Measurements from ENCODE around the gene VPS8. TPM values are rescaled to one million over a fixed set of nuclear protein-coding genes. Genes with fewer than 3 reads are reported as not detected.

VPS8 gene
- total and polyA plus RNA-seq, 4 donors, result 4.2 to 34.9 (median 22.9) TPM

DNA sequence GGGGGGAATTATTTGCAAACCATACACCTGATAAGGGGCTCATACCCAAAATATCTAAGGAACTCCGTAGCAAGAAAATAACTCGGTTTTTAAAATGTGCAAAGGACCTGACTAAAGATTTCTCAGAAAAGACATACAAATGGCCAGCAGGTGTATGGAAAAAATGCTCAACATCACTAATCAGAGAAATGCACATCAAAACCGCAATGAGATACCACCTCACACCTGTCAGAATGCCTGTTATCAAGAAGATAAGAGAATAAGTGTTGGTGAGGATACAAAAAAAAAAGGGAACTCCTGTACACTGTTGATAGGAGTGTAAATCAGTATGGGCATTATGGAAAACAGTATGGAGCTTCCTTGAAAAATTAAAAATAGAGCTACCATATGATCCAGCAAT is 251.5 kb downstream of the VPS8 start:
- H3K36me3 ChIP-seq (ENCODE audit: control insufficient read depth in 4 of 4, insufficient read depth in 3 of 4, low read depth in 1 of 4, low read length in 3 of 4), result no peaks in the 10 kb centered on the region
- H3K4me3 ChIP-seq (ENCODE audit: low read depth in 1 of 3, low read length in 3 of 3), result no peak overlapping the region
- no peak for TF ChIP-seq TAF1 (conservative IDR thresholded peaks at IDR 0.05)
- TF ChIP-seq, protein P1, sequence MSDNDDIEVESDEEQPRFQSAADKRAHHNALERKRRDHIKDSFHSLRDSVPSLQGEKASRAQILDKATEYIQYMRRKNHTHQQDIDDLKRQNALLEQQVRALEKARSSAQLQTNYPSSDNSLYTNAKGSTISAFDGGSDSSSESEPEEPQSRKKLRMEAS (IDR thresholded peaks at IDR 0.05), result no peak
- TF ChIP-seq, protein P2, sequence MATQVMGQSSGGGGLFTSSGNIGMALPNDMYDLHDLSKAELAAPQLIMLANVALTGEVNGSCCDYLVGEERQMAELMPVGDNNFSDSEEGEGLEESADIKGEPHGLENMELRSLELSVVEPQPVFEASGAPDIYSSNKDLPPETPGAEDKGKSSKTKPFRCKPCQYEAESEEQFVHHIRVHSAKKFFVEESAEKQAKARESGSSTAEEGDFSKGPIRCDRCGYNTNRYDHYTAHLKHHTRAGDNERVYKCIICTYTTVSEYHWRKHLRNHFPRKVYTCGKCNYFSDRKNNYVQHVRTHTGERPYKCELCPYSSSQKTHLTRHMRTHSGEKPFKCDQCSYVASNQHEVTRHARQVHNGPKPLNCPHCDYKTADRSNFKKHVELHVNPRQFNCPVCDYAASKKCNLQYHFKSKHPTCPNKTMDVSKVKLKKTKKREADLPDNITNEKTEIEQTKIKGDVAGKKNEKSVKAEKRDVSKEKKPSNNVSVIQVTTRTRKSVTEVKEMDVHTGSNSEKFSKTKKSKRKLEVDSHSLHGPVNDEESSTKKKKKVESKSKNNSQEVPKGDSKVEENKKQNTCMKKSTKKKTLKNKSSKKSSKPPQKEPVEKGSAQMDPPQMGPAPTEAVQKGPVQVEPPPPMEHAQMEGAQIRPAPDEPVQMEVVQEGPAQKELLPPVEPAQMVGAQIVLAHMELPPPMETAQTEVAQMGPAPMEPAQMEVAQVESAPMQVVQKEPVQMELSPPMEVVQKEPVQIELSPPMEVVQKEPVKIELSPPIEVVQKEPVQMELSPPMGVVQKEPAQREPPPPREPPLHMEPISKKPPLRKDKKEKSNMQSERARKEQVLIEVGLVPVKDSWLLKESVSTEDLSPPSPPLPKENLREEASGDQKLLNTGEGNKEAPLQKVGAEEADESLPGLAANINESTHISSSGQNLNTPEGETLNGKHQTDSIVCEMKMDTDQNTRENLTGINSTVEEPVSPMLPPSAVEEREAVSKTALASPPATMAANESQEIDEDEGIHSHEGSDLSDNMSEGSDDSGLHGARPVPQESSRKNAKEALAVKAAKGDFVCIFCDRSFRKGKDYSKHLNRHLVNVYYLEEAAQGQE (IDR thresholded peaks at IDR 0.05), result no peak
- TF ChIP-seq, protein P3, sequence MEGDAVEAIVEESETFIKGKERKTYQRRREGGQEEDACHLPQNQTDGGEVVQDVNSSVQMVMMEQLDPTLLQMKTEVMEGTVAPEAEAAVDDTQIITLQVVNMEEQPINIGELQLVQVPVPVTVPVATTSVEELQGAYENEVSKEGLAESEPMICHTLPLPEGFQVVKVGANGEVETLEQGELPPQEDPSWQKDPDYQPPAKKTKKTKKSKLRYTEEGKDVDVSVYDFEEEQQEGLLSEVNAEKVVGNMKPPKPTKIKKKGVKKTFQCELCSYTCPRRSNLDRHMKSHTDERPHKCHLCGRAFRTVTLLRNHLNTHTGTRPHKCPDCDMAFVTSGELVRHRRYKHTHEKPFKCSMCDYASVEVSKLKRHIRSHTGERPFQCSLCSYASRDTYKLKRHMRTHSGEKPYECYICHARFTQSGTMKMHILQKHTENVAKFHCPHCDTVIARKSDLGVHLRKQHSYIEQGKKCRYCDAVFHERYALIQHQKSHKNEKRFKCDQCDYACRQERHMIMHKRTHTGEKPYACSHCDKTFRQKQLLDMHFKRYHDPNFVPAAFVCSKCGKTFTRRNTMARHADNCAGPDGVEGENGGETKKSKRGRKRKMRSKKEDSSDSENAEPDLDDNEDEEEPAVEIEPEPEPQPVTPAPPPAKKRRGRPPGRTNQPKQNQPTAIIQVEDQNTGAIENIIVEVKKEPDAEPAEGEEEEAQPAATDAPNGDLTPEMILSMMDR (IDR thresholded peaks at IDR 0.05; ENCODE audit: low read depth, low read length, missing input control), result no peak
- H3K27me3 ChIP-seq (ENCODE audit: control insufficient read depth in 4 of 4, insufficient read depth in 4 of 4, low read length in 3 of 4), result no peaks in the 10 kb centered on the region
- 90% methylated on average over 3 of the region's 3 CpGs for WGBS
- H3K4me1 ChIP-seq (ENCODE audit: control insufficient read depth in 4 of 4, insufficient read depth in 4 of 4, low read length in 3 of 4), result no peaks in the 10 kb centered on the region
- H3K27ac ChIP-seq (ENCODE audit: low read depth in 1 of 2, low read length in 2 of 2), result no peak overlapping the region
- H3K9ac ChIP-seq (ENCODE audit: low read depth in 1 of 2, low read length in 2 of 2), result no peak overlapping the region
- DNase-seq (ENCODE audit: low spot score), result no peak
- H3K9me3 ChIP-seq (ENCODE audit: control insufficient read depth in 4 of 4, low read length in 3 of 4), result no peaks in the 10 kb centered on the region

DNA sequence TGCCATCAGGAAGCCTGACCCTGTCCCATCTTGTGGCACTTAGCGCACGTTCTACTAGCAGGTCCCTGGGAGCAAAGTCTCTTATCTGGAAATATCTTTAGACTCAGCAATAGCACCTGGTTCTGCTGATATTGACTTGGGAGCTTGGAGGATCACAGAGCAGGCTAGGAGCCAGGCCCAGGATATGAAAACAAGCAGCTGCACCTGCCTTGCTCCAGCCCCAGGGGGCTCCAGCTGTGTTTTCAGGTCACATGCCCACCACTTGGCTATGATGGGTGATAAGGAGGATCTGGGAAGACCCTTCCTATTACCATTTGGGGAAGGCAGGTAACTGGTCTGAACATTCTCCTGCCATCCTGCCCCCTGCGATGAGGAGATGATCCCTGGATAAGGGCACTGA is 253.1 kb downstream of the VPS8 start:
- TF ChIP-seq, protein P4, sequence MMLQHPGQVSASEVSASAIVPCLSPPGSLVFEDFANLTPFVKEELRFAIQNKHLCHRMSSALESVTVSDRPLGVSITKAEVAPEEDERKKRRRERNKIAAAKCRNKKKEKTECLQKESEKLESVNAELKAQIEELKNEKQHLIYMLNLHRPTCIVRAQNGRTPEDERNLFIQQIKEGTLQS (IDR thresholded peaks at IDR 0.05), result no peak
- TF ChIP-seq JUND (IDR thresholded peaks at IDR 0.05) (no peak), YY1 (IDR thresholded peaks at IDR 0.05) (no peak), EGR1 (IDR thresholded peaks at IDR 0.05; ENCODE audit: low read depth in 2 of 2) (no peak), FOXA2 (IDR thresholded peaks at IDR 0.05) (no peak), TAF1 (conservative IDR thresholded peaks at IDR 0.05) (no peak), HNF4G (IDR thresholded peaks at IDR 0.05) (no peak), RAD21 (IDR thresholded peaks at IDR 0.05) (no peak), FOXA1 (IDR thresholded peaks at IDR 0.05) (no peak), GABPA (IDR thresholded peaks at IDR 0.05 in 1 of 2, conservative IDR thresholded peaks at IDR 0.05 in 1 of 2) (no peak), NR2F2 (IDR thresholded peaks at IDR 0.05) (no peak), SP1 (IDR thresholded peaks at IDR 0.05) (no peak), RXRA (IDR thresholded peaks at IDR 0.05) (no peak), HNF4A (conservative IDR thresholded peaks at IDR 0.05) (no peak)
- TF ChIP-seq, protein P5, sequence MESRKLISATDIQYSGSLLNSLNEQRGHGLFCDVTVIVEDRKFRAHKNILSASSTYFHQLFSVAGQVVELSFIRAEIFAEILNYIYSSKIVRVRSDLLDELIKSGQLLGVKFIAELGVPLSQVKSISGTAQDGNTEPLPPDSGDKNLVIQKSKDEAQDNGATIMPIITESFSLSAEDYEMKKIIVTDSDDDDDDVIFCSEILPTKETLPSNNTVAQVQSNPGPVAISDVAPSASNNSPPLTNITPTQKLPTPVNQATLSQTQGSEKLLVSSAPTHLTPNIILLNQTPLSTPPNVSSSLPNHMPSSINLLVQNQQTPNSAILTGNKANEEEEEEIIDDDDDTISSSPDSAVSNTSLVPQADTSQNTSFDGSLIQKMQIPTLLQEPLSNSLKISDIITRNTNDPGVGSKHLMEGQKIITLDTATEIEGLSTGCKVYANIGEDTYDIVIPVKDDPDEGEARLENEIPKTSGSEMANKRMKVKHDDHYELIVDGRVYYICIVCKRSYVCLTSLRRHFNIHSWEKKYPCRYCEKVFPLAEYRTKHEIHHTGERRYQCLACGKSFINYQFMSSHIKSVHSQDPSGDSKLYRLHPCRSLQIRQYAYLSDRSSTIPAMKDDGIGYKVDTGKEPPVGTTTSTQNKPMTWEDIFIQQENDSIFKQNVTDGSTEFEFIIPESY (IDR thresholded peaks at IDR 0.05), result no peak
- TF ChIP-seq, protein P1 (IDR thresholded peaks at IDR 0.05), result no peak
- TF ChIP-seq, protein P3 (IDR thresholded peaks at IDR 0.05; ENCODE audit: low read depth, low read length, missing input control), result no peak
- TF ChIP-seq, protein P2 (IDR thresholded peaks at IDR 0.05), result no peak
- no peak overlapping the region for H3K27ac ChIP-seq (ENCODE audit: low read depth in 1 of 2, low read length in 2 of 2)
- no peak overlapping the region for H3K4me3 ChIP-seq (ENCODE audit: low read depth in 1 of 3, low read length in 3 of 3)
- H3K36me3 ChIP-seq (ENCODE audit: control insufficient read depth in 4 of 4, insufficient read depth in 3 of 4, low read depth in 1 of 4, low read length in 3 of 4), result no peaks in the 10 kb centered on the region
- H3K9me3 ChIP-seq (ENCODE audit: control insufficient read depth in 4 of 4, low read length in 3 of 4), result no peaks in the 10 kb centered on the region
- no peaks in the 10 kb centered on the region for H3K27me3 ChIP-seq (ENCODE audit: control insufficient read depth in 4 of 4, insufficient read depth in 4 of 4, low read length in 3 of 4)
- WGBS, result 90% methylated on average over 3 of the region's 3 CpGs
- no peaks in the 10 kb centered on the region for H3K4me1 ChIP-seq (ENCODE audit: control insufficient read depth in 4 of 4, insufficient read depth in 4 of 4, low read length in 3 of 4)
- no peak overlapping the region for H3K9ac ChIP-seq (ENCODE audit: low read depth in 1 of 2, low read length in 2 of 2)
- DNase-seq (ENCODE audit: low spot score), result no peak

All from liver (tissue), 9 donors.